ENCODE measurements around the gene IKZF1.

The IKZF1 gene

GRCh38 chr7:50376056-50376820 lies 71.7 kb downstream of the IKZF1 start:
- no peak for DNase-seq (ENCODE audit: low read depth in 2 of 2)

- DNase-seq (ENCODE audit: low read depth in 2 of 2): no peak
Measured at GRCh38 chr7:50377356-50377755, 72.8 kb downstream of the IKZF1 start.

- no peak for DNase-seq (ENCODE audit: low read depth in 2 of 2)
Measured at GRCh38 chr7:50379082-50379481, 74.6 kb downstream of the IKZF1 start.

GRCh38 chr7:50379539-50379938 lies 75.0 kb downstream of the IKZF1 start:
- no peak for DNase-seq (ENCODE audit: low read depth in 2 of 2)

- DNase-seq (ENCODE audit: low read depth in 2 of 2): no peak
Measured at GRCh38 chr7:50382455-50382854, 77.9 kb downstream of the IKZF1 start.

- no peak for DNase-seq (ENCODE audit: low read depth in 2 of 2)
Measured at GRCh38 chr7:50387351-50387750, 82.8 kb downstream of the IKZF1 start.

GRCh38 chr7:50389961-50390360 lies 85.4 kb downstream of the IKZF1 start:
- no peak for DNase-seq (ENCODE audit: low read depth in 2 of 2)

- DNase-seq (ENCODE audit: low read depth in 2 of 2): no peak
Measured at GRCh38 chr7:50391386-50391785, 86.9 kb downstream of the IKZF1 start.

GRCh38 chr7:50393076-50393475 lies 88.6 kb downstream of the IKZF1 start:
- DNase-seq (ENCODE audit: low read depth in 2 of 2): peak in 1 of 2 donors; percentile 44

GRCh38 chr7:50393547-50394252 lies 89.2 kb downstream of the IKZF1 start:
- peak in 1 of 2 donors; percentile 43 for DNase-seq (ENCODE audit: low read depth in 2 of 2)

GRCh38 chr7:50394315-50394714 lies 89.8 kb downstream of the IKZF1 start:
- DNase-seq (ENCODE audit: low read depth in 2 of 2): no peak

- no peak for DNase-seq (ENCODE audit: low read depth in 2 of 2)
Measured at GRCh38 chr7:50396856-50397255, 92.3 kb downstream of the IKZF1 start.

- no peak for DNase-seq (ENCODE audit: low read depth in 2 of 2)
Measured at GRCh38 chr7:50397320-50397970, 92.9 kb downstream of the IKZF1 start.

- DNase-seq (ENCODE audit: low read depth in 2 of 2): no peak
Measured at GRCh38 chr7:50397971-50398324, 93.4 kb downstream of the IKZF1 start.

- no peak for DNase-seq (ENCODE audit: low read depth in 2 of 2)
Measured at GRCh38 chr7:50399206-50399605, 94.7 kb downstream of the IKZF1 start.

- no peak for DNase-seq (ENCODE audit: low read depth in 2 of 2)
Measured at GRCh38 chr7:50399635-50400034, 95.1 kb downstream of the IKZF1 start.

- DNase-seq (ENCODE audit: low read depth in 2 of 2): no peak
Measured at GRCh38 chr7:50400114-50400513, 95.6 kb downstream of the IKZF1 start.

GRCh38 chr7:50404392-50404791 lies 99.9 kb downstream of the IKZF1 start:
- DNase-seq (ENCODE audit: low read depth in 2 of 2): no peak

- no peak for DNase-seq (ENCODE audit: low read depth in 2 of 2)
Measured at GRCh38 chr7:50405221-50405620, 100.7 kb downstream of the IKZF1 start.

GRCh38 chr7:50406935-50407334 lies 102.4 kb downstream of the IKZF1 start:
- no peak for DNase-seq (ENCODE audit: low read depth in 2 of 2)

GRCh38 chr7:50409856-50410745 lies 105.6 kb downstream of the IKZF1 start:
- no peak for DNase-seq (ENCODE audit: low read depth in 2 of 2)

- no peak for DNase-seq (ENCODE audit: low read depth in 2 of 2)
Measured at GRCh38 chr7:50411332-50411731, 106.8 kb downstream of the IKZF1 start.

Measured in stimulated activated CD4-positive, alpha-beta T cell treated with anti-CD3 and anti-CD28 coated beads, Interleukin-4, amount 100 ng/mL, for 48 hours (primary cell).